SU-DHL-6 (cell line): ENCODE data around the gene ZNF613.

Source experiments
- EZH2phosphoT487 ChIP-seq: fragments of 200-600 bp; sonication (generic), shearing (Covaris generic); conservative IDR thresholded peaks from 2 replicates; pipeline ENCODE4 v1.6.1; 2018; ENCODE audit warnings: mild to moderate bottlenecking, antibody characterized with exemption, low read length, moderate library complexity, mixed read lengths
- TF ChIP-seq, protein P1 (sequence below): fragments of 200-600 bp; sonication (generic); IDR thresholded peaks from one replicate; pipeline ENCODE4 v1.5.1; 2017; ENCODE audit warnings: antibody characterized with exemption, mild to moderate bottlenecking, low read length, moderate library complexity; ENCODE audit not compliant: insufficient read depth, poor library complexity, severe bottlenecking

DNA sequence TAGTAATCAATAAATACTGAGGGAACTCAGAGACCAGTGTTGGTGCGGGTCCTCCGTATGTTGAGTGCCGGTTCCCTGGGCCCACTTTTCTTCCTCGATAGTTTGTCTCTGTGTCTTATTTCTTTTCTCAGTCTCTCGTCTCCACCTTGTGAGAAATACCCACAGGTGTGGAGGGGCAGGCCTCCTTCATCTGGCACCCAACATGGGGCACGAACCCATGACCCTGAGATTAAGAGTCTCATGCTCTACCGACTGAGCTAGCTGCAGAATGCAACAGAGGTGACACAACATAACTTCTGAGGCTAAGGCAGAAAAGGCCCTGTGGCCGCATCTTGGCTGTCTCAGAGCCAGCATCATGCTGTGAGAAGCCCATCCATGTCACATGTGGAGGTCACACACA lies 5.3 kb upstream of the ZNF613 start:
- TF ChIP-seq, protein P1, sequence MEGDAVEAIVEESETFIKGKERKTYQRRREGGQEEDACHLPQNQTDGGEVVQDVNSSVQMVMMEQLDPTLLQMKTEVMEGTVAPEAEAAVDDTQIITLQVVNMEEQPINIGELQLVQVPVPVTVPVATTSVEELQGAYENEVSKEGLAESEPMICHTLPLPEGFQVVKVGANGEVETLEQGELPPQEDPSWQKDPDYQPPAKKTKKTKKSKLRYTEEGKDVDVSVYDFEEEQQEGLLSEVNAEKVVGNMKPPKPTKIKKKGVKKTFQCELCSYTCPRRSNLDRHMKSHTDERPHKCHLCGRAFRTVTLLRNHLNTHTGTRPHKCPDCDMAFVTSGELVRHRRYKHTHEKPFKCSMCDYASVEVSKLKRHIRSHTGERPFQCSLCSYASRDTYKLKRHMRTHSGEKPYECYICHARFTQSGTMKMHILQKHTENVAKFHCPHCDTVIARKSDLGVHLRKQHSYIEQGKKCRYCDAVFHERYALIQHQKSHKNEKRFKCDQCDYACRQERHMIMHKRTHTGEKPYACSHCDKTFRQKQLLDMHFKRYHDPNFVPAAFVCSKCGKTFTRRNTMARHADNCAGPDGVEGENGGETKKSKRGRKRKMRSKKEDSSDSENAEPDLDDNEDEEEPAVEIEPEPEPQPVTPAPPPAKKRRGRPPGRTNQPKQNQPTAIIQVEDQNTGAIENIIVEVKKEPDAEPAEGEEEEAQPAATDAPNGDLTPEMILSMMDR = no peak
- no peak for TF ChIP-seq EZH2phosphoT487
